HepG2 (cell line): Measurements from ENCODE around the gene CHST14. TPM values are rescaled to one million over a fixed set of nuclear protein-coding genes. Genes with fewer than 3 reads are reported as not detected.

Source experiments
- BCL6 ChIP-seq: IDR thresholded peaks from 2 replicates; pipeline ENCODE4 v1.6.1; 2016; ENCODE audit warnings: missing genetic modification reagents, missing compliant biosample characterization
- DNMT1 ChIP-seq: sonication (generic); formaldehyde crosslinking; IDR thresholded peaks from 2 replicates; pipeline ENCODE4 v1.5.1; 2020; ENCODE audit warnings: mild to moderate bottlenecking, missing genetic modification reagents
- HNRNPL ChIP-seq: fragments of 200-400 bp; formaldehyde crosslinking; IDR thresholded peaks from 2 replicates; pipeline ENCODE4 v1.6.1; 2017; ENCODE audit warnings: mild to moderate bottlenecking, low read depth, low read length
- IKZF4 ChIP-seq: sonication (generic); formaldehyde crosslinking; IDR thresholded peaks from 2 replicates; pipeline ENCODE4 v1.5.1; 2020; ENCODE audit warnings: borderline replicate concordance, mild to moderate bottlenecking, low read depth, missing genetic modification reagents; ENCODE audit errors: not compliant biosample characterization
- IRF1 ChIP-seq: sonication (generic); formaldehyde crosslinking; IDR thresholded peaks from 2 replicates; pipeline ENCODE4 v1.4.0; 2020; ENCODE audit warnings: low read depth, mild to moderate bottlenecking, missing genetic modification reagents
- KDM5B ChIP-seq: sonication (generic); formaldehyde crosslinking; IDR thresholded peaks from 2 replicates; pipeline ENCODE4 v1.4.0; 2020; ENCODE audit warnings: missing genetic modification reagents, mild to moderate bottlenecking, borderline replicate concordance
- MTF2 ChIP-seq: sonication (generic); formaldehyde crosslinking; IDR thresholded peaks from 2 replicates; pipeline ENCODE4 v1.5.0; 2020; ENCODE audit warnings: missing genetic modification reagents, borderline replicate concordance
- NFKB2 ChIP-seq: sonication (generic); formaldehyde crosslinking; IDR thresholded peaks from 2 replicates; pipeline ENCODE4 v1.4.0; 2020; ENCODE audit warnings: missing genetic modification reagents, borderline replicate concordance
- RBFOX2 ChIP-seq: fragments of 200-400 bp; formaldehyde crosslinking; IDR thresholded peaks from 2 replicates; pipeline ENCODE4 v1.6.1; 2017; ENCODE audit warnings: low read depth, mild to moderate bottlenecking, low read length
- REPIN1 ChIP-seq: sonication (generic); formaldehyde crosslinking; IDR thresholded peaks from 2 replicates; pipeline ENCODE4 v1.8.0; 2022; ENCODE audit warnings: missing genetic modification reagents, low read depth, mild to moderate bottlenecking, borderline replicate concordance
- RXRA ChIP-seq: sonication (generic); formaldehyde crosslinking; IDR thresholded peaks from 2 replicates; pipeline ENCODE4 v1.5.1; 2020; ENCODE audit warnings: missing genetic modification reagents
- SOX6 ChIP-seq, 2 experiments: fragments of 450-650 bp in 1 of 2; sonication (generic) in 1 of 2; formaldehyde crosslinking in 1 of 2; IDR thresholded peaks; 2 replicates each; pipeline versions ENCODE4 v1.4.0 to v1.6.1; 2017 to 2020; ENCODE audit warnings: antibody characterized with exemption in 1 of 2, mild to moderate bottlenecking in 1 of 2, missing genetic modification reagents in 1 of 2
- TEAD3 ChIP-seq: optimal IDR thresholded peaks from 2 replicates; pipeline ENCODE3; 2016; ENCODE audit warnings: borderline replicate concordance
- ZFP1 ChIP-seq: IDR thresholded peaks from 2 replicates; pipeline ENCODE4 v1.6.1; 2016
- ZMYM4 ChIP-seq: sonication (generic); formaldehyde crosslinking; IDR thresholded peaks from 2 replicates; pipeline ENCODE4 v1.8.1; 2023; ENCODE audit warnings: mild to moderate bottlenecking, missing genetic modification reagents
- ZNF180 ChIP-seq: sonication (generic); formaldehyde crosslinking; IDR thresholded peaks from 2 replicates; pipeline ENCODE4 v1.4.0; 2020; ENCODE audit warnings: low read depth, missing genetic modification reagents, borderline replicate concordance
- ZNF24 ChIP-seq: fragments of 450-650 bp; IDR thresholded peaks from 2 replicates; pipeline ENCODE4 v1.6.1; 2017; ENCODE audit warnings: antibody characterized with exemption, mild to moderate bottlenecking
- ZNF468 ChIP-seq: sonication (generic); formaldehyde crosslinking; IDR thresholded peaks from 2 replicates; pipeline ENCODE4 v1.8.0; 2022; ENCODE audit warnings: mild to moderate bottlenecking, moderate library complexity, missing genetic modification reagents
- ZNF547 ChIP-seq: sonication (generic); formaldehyde crosslinking; IDR thresholded peaks from 2 replicates; pipeline ENCODE4 v1.5.1; 2020; ENCODE audit warnings: mild to moderate bottlenecking, missing genetic modification reagents
- ZNF549 ChIP-seq: sonication (generic); formaldehyde crosslinking; IDR thresholded peaks from 2 replicates; pipeline ENCODE4 v1.5.0; 2020; ENCODE audit warnings: missing genetic modification reagents
- ZNF678 ChIP-seq: sonication (generic); formaldehyde crosslinking; IDR thresholded peaks from 2 replicates; pipeline ENCODE4 v1.4.0; 2020; ENCODE audit warnings: mild to moderate bottlenecking, missing genetic modification reagents
- polyA plus RNA-seq, 8 experiments: library from polyadenylated mRNA; depleted of rRNA in 3 of 8; stranded (reverse) in 7 of 8; unstranded in 1 of 8; fragments of >200 nt; fragmentation: Illumina TruSeq in 4 of 8; extraction: Trizol in 4 of 8; gene quantifications; 2 replicates each; pipeline versions ENCODE4 v1.2.1 to v1.2.3, GENCODE V29; 2011 to 2016; ENCODE audit warnings: low read depth in 4 of 8, missing spikeins in 1 of 8, mixed read lengths in 1 of 8; ENCODE audit not compliant: insufficient read depth in 1 of 8
- total RNA-seq, 5 experiments: library from RNA; depleted of rRNA; stranded (reverse); fragments of >200 nt; fragmentation: Illumina TruSeq; extraction: Trizol; gene quantifications; 2 replicates each; pipeline ENCODE4 v1.2.3, GENCODE V29; 2016; ENCODE audit warnings: low read depth in 1 of 5
- TF ChIP-seq, protein P1 (sequence below): sonication (generic); formaldehyde crosslinking; conservative IDR thresholded peaks from 2 replicates; pipeline ENCODE4 v1.4.0; 2020; ENCODE audit warnings: missing genetic modification reagents
- TF ChIP-seq, protein P2 (sequence below): sonication (generic); formaldehyde crosslinking; IDR thresholded peaks from 2 replicates; pipeline ENCODE4 v1.4.0; 2020; ENCODE audit warnings: missing genetic modification reagents, mild to moderate bottlenecking, borderline replicate concordance
- TF ChIP-seq, protein P3 (sequence below): sonication (generic); formaldehyde crosslinking; IDR thresholded peaks from 2 replicates; pipeline ENCODE4 v1.4.0; 2020; ENCODE audit warnings: missing genetic modification reagents, low read depth, mild to moderate bottlenecking, borderline replicate concordance
- TF ChIP-seq, protein P4 (sequence below): sonication (generic); formaldehyde crosslinking; IDR thresholded peaks from 2 replicates; pipeline ENCODE4 v1.9.0; 2021; ENCODE audit warnings: missing genetic modification reagents, mild to moderate bottlenecking, borderline replicate concordance

Gene CHST14
- total and polyA plus RNA-seq, 2 of the 13 experiments (the other 11 are each of a cell fraction or from before 2014, with no cell fraction given): 8.9 to 12.4 TPM

GRCh38 chr15:40471808-40472150 is 995 bp downstream of the CHST14 start (continued):
- TF ChIP-seq SOX6 (IDR thresholded peaks at IDR 0.05) (no peak), SOX6 (CRISPR knock-in tag; IDR thresholded peaks at IDR 0.05) (no peak), KDM5B (CRISPR knock-in tag) (no peak), DNMT1 (CRISPR knock-in tag) (no peak), ZNF678 (CRISPR knock-in tag) (no peak), ZNF180 (CRISPR knock-in tag) (no peak), ZNF468 (CRISPR knock-in tag) (no peak), RBFOX2 (no peak), IKZF4 (CRISPR knock-in tag) (no peak), BCL6 (no peak), ZMYM4 (CRISPR knock-in tag) (no peak), ZNF549 (CRISPR knock-in tag) (no peak), NFKB2 (peak; percentile 20; the same call in 1 of the 2 replicates), ZNF24 (no peak), TEAD3 (CRISPR knock-in tag) (peak; percentile 40), ZFP1 (CRISPR knock-in tag) (no peak), ZNF547 (no peak), REPIN1 (CRISPR knock-in tag) (0 out of 2 replicates have a peak, but pooled peaks have one; percentile 49), HNRNPL (peak; percentile 84), MTF2 (CRISPR knock-in tag) (no peak), RXRA (CRISPR knock-in tag) (0 out of 2 replicates have a peak, but pooled peaks have one; percentile 16), IRF1 (CRISPR knock-in tag) (no peak)
- TF ChIP-seq, protein P1, sequence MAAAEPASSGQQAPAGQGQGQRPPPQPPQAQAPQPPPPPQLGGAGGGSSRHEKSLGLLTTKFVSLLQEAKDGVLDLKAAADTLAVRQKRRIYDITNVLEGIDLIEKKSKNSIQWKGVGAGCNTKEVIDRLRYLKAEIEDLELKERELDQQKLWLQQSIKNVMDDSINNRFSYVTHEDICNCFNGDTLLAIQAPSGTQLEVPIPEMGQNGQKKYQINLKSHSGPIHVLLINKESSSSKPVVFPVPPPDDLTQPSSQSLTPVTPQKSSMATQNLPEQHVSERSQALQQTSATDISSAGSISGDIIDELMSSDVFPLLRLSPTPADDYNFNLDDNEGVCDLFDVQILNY (CRISPR knock-in tag): peak; percentile 16; the same call in 1 of the 2 replicates
- TF ChIP-seq, protein P2, sequence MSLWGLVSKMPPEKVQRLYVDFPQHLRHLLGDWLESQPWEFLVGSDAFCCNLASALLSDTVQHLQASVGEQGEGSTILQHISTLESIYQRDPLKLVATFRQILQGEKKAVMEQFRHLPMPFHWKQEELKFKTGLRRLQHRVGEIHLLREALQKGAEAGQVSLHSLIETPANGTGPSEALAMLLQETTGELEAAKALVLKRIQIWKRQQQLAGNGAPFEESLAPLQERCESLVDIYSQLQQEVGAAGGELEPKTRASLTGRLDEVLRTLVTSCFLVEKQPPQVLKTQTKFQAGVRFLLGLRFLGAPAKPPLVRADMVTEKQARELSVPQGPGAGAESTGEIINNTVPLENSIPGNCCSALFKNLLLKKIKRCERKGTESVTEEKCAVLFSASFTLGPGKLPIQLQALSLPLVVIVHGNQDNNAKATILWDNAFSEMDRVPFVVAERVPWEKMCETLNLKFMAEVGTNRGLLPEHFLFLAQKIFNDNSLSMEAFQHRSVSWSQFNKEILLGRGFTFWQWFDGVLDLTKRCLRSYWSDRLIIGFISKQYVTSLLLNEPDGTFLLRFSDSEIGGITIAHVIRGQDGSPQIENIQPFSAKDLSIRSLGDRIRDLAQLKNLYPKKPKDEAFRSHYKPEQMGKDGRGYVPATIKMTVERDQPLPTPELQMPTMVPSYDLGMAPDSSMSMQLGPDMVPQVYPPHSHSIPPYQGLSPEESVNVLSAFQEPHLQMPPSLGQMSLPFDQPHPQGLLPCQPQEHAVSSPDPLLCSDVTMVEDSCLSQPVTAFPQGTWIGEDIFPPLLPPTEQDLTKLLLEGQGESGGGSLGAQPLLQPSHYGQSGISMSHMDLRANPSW (CRISPR knock-in tag): no peak
- TF ChIP-seq, protein P3, sequence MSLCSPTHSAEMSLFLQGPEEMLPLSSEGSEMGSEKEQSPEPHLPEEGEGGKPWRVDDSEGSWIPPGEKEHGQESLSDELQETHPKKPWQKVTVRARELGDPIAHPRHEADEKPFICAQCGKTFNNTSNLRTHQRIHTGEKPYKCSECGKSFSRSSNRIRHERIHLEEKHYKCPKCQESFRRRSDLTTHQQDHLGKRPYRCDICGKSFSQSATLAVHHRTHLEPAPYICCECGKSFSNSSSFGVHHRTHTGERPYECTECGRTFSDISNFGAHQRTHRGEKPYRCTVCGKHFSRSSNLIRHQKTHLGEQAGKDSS (CRISPR knock-in tag): no peak
- TF ChIP-seq, protein P4, sequence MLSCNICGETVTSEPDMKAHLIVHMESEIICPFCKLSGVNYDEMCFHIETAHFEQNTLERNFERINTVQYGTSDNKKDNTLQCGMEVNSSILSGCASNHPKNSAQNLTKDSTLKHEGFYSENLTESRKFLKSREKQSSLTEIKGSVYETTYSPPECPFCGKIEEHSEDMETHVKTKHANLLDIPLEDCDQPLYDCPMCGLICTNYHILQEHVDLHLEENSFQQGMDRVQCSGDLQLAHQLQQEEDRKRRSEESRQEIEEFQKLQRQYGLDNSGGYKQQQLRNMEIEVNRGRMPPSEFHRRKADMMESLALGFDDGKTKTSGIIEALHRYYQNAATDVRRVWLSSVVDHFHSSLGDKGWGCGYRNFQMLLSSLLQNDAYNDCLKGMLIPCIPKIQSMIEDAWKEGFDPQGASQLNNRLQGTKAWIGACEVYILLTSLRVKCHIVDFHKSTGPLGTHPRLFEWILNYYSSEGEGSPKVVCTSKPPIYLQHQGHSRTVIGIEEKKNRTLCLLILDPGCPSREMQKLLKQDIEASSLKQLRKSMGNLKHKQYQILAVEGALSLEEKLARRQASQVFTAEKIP (CRISPR knock-in tag): no peak
